Breast epithelium (tissue), 3 donors: ENCODE results near the gene PWP1.

Experiments used
- CTCF ChIP-seq, 3 donors: fragments of 450-650 bp; IDR thresholded peaks; one replicate each; pipeline ENCODE4 v1.5.1; 2016 to 2017; ENCODE audit warnings: antibody characterized with exemption in 3 of 3, mild to moderate bottlenecking in 3 of 3, moderate library complexity in 3 of 3
- POLR2AphosphoS5 ChIP-seq, 3 donors: sonication (generic); formaldehyde crosslinking; IDR thresholded peaks; one replicate each; pipeline ENCODE4 v1.6.1; 2017; ENCODE audit warnings: antibody characterized with exemption in 3 of 3

GRCh38 chr12:107684029-107684795 is 1.4 kb upstream of the PWP1 start:
- TF ChIP-seq POLR2AphosphoS5 (IDR thresholded peaks at IDR 0.05): no peak
- no peak for TF ChIP-seq CTCF (IDR thresholded peaks at IDR 0.05)
